Measurements from ENCODE around the gene PRDX5. TPM values are rescaled to one million over a fixed set of nuclear protein-coding genes. Genes with fewer than 3 reads are reported as not detected.

The PRDX5 gene
- total RNA-seq, 4 donors from 2014 or later = 97.1 to 156 (median 113) TPM

GRCh38 chr11:64330888-64331287, 13.0 kb downstream of the PRDX5 start:
- no peaks in the 10 kb centered on the region for H3K4me1 ChIP-seq
- DNase-seq = no peak
- H3K9me3 ChIP-seq = no peaks in the 10 kb centered on the region
- intact Hi-C loops (cut with DNase I; ENCODE audit: low total_unique reads) = no loop called here
- no peak overlapping the region for H3K4me3 ChIP-seq
- no peak for TF ChIP-seq POLR2A (IDR thresholded peaks at IDR 0.05)
- TF ChIP-seq CTCF (IDR thresholded peaks at IDR 0.05) = no peak
- no peaks in the 10 kb centered on the region for H3K27me3 ChIP-seq
- H3K27ac ChIP-seq = no peak overlapping the region
- no peaks in the 10 kb centered on the region for H3K36me3 ChIP-seq

GRCh38 chr11:64331569-64332371, 13.8 kb downstream of the PRDX5 start:
- no peaks in the 10 kb centered on the region for H3K36me3 ChIP-seq
- no peaks in the 10 kb centered on the region for H3K27me3 ChIP-seq
- peak in 1 of 2 donors; percentile 60 for DNase-seq
- H3K27ac ChIP-seq = no peak overlapping the region
- intact Hi-C loops (cut with DNase I; ENCODE audit: low total_unique reads) = no loop called here
- TF ChIP-seq POLR2A (IDR thresholded peaks at IDR 0.05) (no peak), CTCF (IDR thresholded peaks at IDR 0.05) (peak in 3 of 4 experiments; percentile 14 to 40 (median 23))
- no peaks in the 10 kb centered on the region for H3K4me1 ChIP-seq
- no peaks in the 10 kb centered on the region for H3K9me3 ChIP-seq
- no peak overlapping the region for H3K4me3 ChIP-seq

GRCh38 chr11:64333556-64333955, 15.6 kb downstream of the PRDX5 start:
- TF ChIP-seq CTCF (IDR thresholded peaks at IDR 0.05) (no peak), POLR2A (IDR thresholded peaks at IDR 0.05) (no peak)

GRCh38 chr11:64334764-64335735, 17.1 kb downstream of the PRDX5 start:
- DNase-seq = no peak
- no peak overlapping the region for H3K4me3 ChIP-seq

More at GRCh38 chr11:64333556-64333955, 15.6 kb downstream of the PRDX5 start:
- intact Hi-C loops (cut with DNase I; ENCODE audit: low total_unique reads) = no loop called here
- no peaks in the 10 kb centered on the region for H3K36me3 ChIP-seq
- DNase-seq = no peak
- H3K4me1 ChIP-seq = no peaks in the 10 kb centered on the region
- no peak overlapping the region for H3K4me3 ChIP-seq
- H3K9me3 ChIP-seq = no peaks in the 10 kb centered on the region
- H3K27ac ChIP-seq = no peak overlapping the region
- no peaks in the 10 kb centered on the region for H3K27me3 ChIP-seq

More at GRCh38 chr11:64334764-64335735, 17.1 kb downstream of the PRDX5 start:
- TF ChIP-seq POLR2A (IDR thresholded peaks at IDR 0.05) (no peak), CTCF (IDR thresholded peaks at IDR 0.05) (no peak)
- Histone ChIP-seq H3K36me3 (no peaks in the 10 kb centered on the region), H3K27me3 (no peaks in the 10 kb centered on the region), H3K4me1 (no peaks in the 10 kb centered on the region), H3K9me3 (no peaks in the 10 kb centered on the region), H3K27ac (no peak overlapping the region)
- intact Hi-C loops (cut with DNase I; ENCODE audit: low total_unique reads) = no loop called here

Data from uterus (tissue), 4 donors.